NCI-H1436 treated with DMSO at 0.1 percent for 48 hours (cell line): ENCODE data around the gene TEAD3.

Experiments
- DNase-seq: peaks from one replicate; lab custom pipeline; 2025; lab: John Stamatoyannopoulos, UW

TEAD3 gene

GRCh38 chr6:35474942-35475570 is 21.8 kb downstream of the TEAD3 start:
- DNase-seq, result no peak

GRCh38 chr6:35474131-35474941 is 22.5 kb downstream of the TEAD3 start:
- DNase-seq, result no peak

GRCh38 chr6:35473850-35474130 is 23.1 kb downstream of the TEAD3 start:
- DNase-seq, result no peak

- DNase-seq, result no peak
Observed at GRCh38 chr6:35473075-35473849, 23.6 kb downstream of the TEAD3 start.

GRCh38 chr6:35471836-35472345 is 25.0 kb downstream of the TEAD3 start:
- DNase-seq, result no peak

GRCh38 chr6:35470663-35471120 is 26.2 kb downstream of the TEAD3 start:
- no peak for DNase-seq

GRCh38 chr6:35469751-35470662 is 26.9 kb downstream of the TEAD3 start:
- no peak for DNase-seq

GRCh38 chr6:35468980-35469750 is 27.7 kb downstream of the TEAD3 start:
- DNase-seq, result no peak

GRCh38 chr6:35468181-35468979 is 28.5 kb downstream of the TEAD3 start, which contains the start of gene RPL10A:
Gene RPL10A, plus strand, starts transcription at chr6:35468401. Its CDS starts 34 bp downstream, at chr6:35468435.
- peak; percentile 82 for DNase-seq

- no peak for DNase-seq
Observed at GRCh38 chr6:35465646-35466045, 31.2 kb downstream of the TEAD3 start.

- DNase-seq, result no peak
Observed at GRCh38 chr6:35463292-35463691, 33.6 kb downstream of the TEAD3 start.

- no peak for DNase-seq
Observed at GRCh38 chr6:35461270-35461669, 35.6 kb downstream of the TEAD3 start.

GRCh38 chr6:35457907-35458306 is 39.0 kb downstream of the TEAD3 start:
- DNase-seq, result no peak

GRCh38 chr6:35454391-35455110 is 42.3 kb downstream of the TEAD3 start:
- no peak for DNase-seq

GRCh38 chr6:35453236-35453635 is 43.6 kb downstream of the TEAD3 start:
- DNase-seq, result no peak

GRCh38 chr6:35452183-35453090 is 44.4 kb downstream of the TEAD3 start, which contains the start of gene FANCE:
Gene FANCE, plus strand, starts transcription at chr6:35452338. Its CDS starts 208 bp downstream, at chr6:35452546.
- DNase-seq, result peak; percentile 58

- DNase-seq, result no peak
Observed at GRCh38 chr6:35451354-35452182, 45.3 kb downstream of the TEAD3 start.
